GM23338 (cell line): Measurements from ENCODE around the gene TSPAN5.

Source experiments
- CREB1 ChIP-seq: fragments of 250-450 bp; sonication (Bioruptor Pico); IDR thresholded peaks from 2 replicates; pipeline ENCODE4 v1.5.0; 2020; ENCODE audit warnings: low read depth, mild to moderate bottlenecking, moderate library complexity
- ETS1 ChIP-seq: IDR thresholded peaks from 2 replicates; pipeline ENCODE4 v1.6.1; 2016; ENCODE audit warnings: antibody characterized with exemption
- EZH2 ChIP-seq: fragments of 200-600 bp; sonication (generic); IDR thresholded peaks from one replicate; pipeline ENCODE4 v1.8.0; 2017; ENCODE audit warnings: antibody characterized with exemption, mild to moderate bottlenecking, low read depth; ENCODE audit not compliant: unreplicated experiment
- EZH2phosphoT487 ChIP-seq: fragments of 200-600 bp; sonication (generic); IDR thresholded peaks from one replicate; pipeline ENCODE4 v1.8.1; 2018; ENCODE audit warnings: antibody characterized with exemption; ENCODE audit not compliant: unreplicated experiment
- JUNB ChIP-seq: IDR thresholded peaks from one replicate; pipeline ENCODE4 v1.6.1; 2016; ENCODE audit warnings: antibody characterized with exemption; ENCODE audit not compliant: unreplicated experiment
- NANOG ChIP-seq: IDR thresholded peaks from 2 replicates; pipeline ENCODE4 v1.6.1; 2016; ENCODE audit warnings: antibody characterized with exemption, borderline replicate concordance
- POLR2AphosphoS5 ChIP-seq: IDR thresholded peaks from 2 replicates; pipeline ENCODE4 v1.6.1; 2016; ENCODE audit warnings: antibody characterized with exemption, low read depth
- ZNF114 ChIP-seq: fragments of 250-450 bp; sonication (Bioruptor Pico); IDR thresholded peaks from 2 replicates; pipeline ENCODE4 v1.5.0; 2020; ENCODE audit warnings: mild to moderate bottlenecking, moderate library complexity
- ZNF331 ChIP-seq: fragments of 250-450 bp; sonication (Bioruptor Pico); IDR thresholded peaks from 2 replicates; pipeline ENCODE4 v1.5.0; 2020; ENCODE audit warnings: low read depth, mild to moderate bottlenecking, moderate library complexity
- TF ChIP-seq, protein P1 (sequence below), 2 experiments: fragments of 200-600 bp in 1 of 2; sonication (generic) in 1 of 2; conservative IDR thresholded peaks; 2 replicates each; pipeline versions ENCODE4 v1.5.1 to v1.6.1; 2016 to 2017; ENCODE audit warnings: antibody characterized with exemption in 2 of 2, low read depth in 2 of 2, mild to moderate bottlenecking in 2 of 2, moderate library complexity in 1 of 2
- TF ChIP-seq, protein P2 (sequence below): IDR thresholded peaks from one replicate; pipeline ENCODE4 v1.6.1; 2018; ENCODE audit warnings: antibody characterized with exemption; ENCODE audit not compliant: unreplicated experiment

DNA sequence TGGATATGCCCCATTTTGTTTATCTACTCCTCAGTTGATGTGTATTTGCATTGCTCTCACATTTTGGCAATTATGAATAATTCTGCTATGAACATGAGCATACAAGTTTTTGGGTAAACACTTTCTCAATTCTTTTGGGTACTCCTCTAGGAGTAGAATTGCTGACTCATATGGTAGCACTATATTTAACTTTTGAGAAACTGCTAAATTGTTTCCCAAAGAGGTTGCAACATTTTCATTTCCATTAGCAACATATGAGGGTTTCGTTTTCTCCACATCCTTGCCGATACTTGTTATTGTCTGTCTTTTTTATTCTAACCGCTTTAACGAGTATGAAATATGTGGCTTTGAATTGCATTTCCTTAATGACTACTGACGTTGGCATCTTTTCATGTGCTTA, 185.4 kb downstream of the TSPAN5 start:
- TF ChIP-seq, protein P1, sequence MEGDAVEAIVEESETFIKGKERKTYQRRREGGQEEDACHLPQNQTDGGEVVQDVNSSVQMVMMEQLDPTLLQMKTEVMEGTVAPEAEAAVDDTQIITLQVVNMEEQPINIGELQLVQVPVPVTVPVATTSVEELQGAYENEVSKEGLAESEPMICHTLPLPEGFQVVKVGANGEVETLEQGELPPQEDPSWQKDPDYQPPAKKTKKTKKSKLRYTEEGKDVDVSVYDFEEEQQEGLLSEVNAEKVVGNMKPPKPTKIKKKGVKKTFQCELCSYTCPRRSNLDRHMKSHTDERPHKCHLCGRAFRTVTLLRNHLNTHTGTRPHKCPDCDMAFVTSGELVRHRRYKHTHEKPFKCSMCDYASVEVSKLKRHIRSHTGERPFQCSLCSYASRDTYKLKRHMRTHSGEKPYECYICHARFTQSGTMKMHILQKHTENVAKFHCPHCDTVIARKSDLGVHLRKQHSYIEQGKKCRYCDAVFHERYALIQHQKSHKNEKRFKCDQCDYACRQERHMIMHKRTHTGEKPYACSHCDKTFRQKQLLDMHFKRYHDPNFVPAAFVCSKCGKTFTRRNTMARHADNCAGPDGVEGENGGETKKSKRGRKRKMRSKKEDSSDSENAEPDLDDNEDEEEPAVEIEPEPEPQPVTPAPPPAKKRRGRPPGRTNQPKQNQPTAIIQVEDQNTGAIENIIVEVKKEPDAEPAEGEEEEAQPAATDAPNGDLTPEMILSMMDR (conservative IDR thresholded peaks at IDR 0.05; ENCODE audit: low read depth in 2 of 2) = no peak
- TF ChIP-seq POLR2AphosphoS5 (no peak), EZH2 (no peak), ZNF114 (CRISPR knock-in tag) (no peak), CREB1 (no peak), EZH2phosphoT487 (no peak), JUNB (no peak), ZNF331 (CRISPR knock-in tag) (no peak), ETS1 (no peak), NANOG (no peak)
- TF ChIP-seq, protein P2, sequence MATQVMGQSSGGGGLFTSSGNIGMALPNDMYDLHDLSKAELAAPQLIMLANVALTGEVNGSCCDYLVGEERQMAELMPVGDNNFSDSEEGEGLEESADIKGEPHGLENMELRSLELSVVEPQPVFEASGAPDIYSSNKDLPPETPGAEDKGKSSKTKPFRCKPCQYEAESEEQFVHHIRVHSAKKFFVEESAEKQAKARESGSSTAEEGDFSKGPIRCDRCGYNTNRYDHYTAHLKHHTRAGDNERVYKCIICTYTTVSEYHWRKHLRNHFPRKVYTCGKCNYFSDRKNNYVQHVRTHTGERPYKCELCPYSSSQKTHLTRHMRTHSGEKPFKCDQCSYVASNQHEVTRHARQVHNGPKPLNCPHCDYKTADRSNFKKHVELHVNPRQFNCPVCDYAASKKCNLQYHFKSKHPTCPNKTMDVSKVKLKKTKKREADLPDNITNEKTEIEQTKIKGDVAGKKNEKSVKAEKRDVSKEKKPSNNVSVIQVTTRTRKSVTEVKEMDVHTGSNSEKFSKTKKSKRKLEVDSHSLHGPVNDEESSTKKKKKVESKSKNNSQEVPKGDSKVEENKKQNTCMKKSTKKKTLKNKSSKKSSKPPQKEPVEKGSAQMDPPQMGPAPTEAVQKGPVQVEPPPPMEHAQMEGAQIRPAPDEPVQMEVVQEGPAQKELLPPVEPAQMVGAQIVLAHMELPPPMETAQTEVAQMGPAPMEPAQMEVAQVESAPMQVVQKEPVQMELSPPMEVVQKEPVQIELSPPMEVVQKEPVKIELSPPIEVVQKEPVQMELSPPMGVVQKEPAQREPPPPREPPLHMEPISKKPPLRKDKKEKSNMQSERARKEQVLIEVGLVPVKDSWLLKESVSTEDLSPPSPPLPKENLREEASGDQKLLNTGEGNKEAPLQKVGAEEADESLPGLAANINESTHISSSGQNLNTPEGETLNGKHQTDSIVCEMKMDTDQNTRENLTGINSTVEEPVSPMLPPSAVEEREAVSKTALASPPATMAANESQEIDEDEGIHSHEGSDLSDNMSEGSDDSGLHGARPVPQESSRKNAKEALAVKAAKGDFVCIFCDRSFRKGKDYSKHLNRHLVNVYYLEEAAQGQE = no peak
